Measurements from ENCODE around the gene ZNF234.
"Not testable (repeated sequence)": the region's sequence is repeated elsewhere in the genome, so short reads cannot be mapped to it uniquely, and the experiment has no call there.

Gene ZNF234

GRCh38 chr19:44182145-44182544 is 40.8 kb downstream of the ZNF234 start:
- DNase-seq (ENCODE audit: low read depth), result no peak

- no peak for DNase-seq (ENCODE audit: low read depth)
Observed at GRCh38 chr19:44190020-44190419, 48.7 kb downstream of the ZNF234 start.

DNA sequence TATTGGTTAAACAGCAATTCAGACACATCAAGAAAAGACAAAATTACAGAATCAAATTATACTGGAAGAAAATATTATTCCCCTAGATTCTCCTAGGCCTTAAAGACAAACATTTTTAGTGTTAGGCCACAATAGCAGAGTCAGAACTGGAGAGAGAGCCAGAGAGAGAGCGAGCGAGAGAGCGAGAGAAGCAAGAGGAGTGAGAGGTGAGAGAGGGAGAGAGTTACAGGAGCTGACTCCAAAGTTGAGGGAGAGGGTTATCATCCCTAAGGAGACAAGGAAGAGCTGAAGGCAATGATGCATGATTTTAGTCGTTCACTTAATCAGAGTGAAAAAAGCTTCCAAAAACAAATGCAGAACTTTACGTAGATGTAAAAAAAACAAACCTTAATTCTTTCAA is 50.8 kb downstream of the ZNF234 start:
- no peak for DNase-seq (ENCODE audit: low read depth)

- no peak for DNase-seq (ENCODE audit: low read depth)
Observed at GRCh38 chr19:44196772-44197171, 55.4 kb downstream of the ZNF234 start.

GRCh38 chr19:44202470-44202869 is 61.1 kb downstream of the ZNF234 start:
- no peak for DNase-seq (ENCODE audit: low read depth)

DNA sequence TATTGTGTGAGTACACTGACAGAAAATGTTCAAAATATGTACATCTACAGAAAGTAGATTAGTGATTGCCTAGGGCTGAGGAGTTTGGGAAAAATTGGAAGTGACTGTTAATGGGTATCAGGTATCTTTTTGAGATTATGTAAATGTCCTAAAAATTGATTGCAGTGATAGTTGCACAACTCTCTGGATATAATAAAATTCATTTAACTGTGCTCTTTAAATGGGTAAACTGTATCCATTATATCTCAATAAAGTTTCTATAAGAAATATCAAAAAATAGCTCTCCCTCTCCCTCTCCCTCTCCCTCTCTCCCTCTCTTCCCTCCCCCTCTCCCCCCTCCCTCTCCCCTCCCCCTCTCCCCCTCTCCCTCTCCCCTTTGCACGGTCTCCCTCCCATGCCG is 61.6 kb downstream of the ZNF234 start:
- DNase-seq (ENCODE audit: low read depth), result no peak

- DNase-seq (ENCODE audit: low read depth), result not testable (repeated sequence)
Observed at GRCh38 chr19:44203877-44204276, 62.5 kb downstream of the ZNF234 start.

GRCh38 chr19:44204772-44205171 is 63.4 kb downstream of the ZNF234 start:
- DNase-seq (ENCODE audit: low read depth), result no peak

- peak; percentile 87 for DNase-seq (ENCODE audit: low read depth)
Observed at GRCh38 chr19:44207126-44207803, 65.9 kb downstream of the ZNF234 start.
